ENCODE data around the gene HSD11B2. TPM values are rescaled to one million over a fixed set of nuclear protein-coding genes. Genes with fewer than 3 reads are reported as not detected.
A peak's percentile ranks its signal among the peaks of the same experiment; 100 is the strongest.

Gene HSD11B2
- total RNA-seq, 1 donor from 2014 or later: 6.0 TPM

DNA sequence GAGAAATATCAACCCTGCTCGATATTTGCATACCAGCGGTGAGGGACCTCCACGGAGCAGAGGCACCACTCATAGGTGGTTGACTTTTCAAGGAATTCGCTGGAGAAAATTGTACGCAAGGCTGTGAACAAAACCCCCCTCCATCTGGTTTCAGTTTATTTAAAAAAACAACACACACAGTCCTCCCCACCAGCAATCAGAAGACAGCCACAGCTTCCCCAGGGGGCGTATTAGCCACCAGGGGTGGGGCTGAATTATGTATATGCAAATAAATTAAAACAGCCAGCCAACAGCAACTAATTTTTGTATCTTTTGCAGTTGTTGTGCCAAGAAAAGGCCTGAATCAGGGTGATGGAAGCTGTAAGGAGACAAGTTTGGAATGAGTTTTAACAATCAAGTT lies 5.9 kb upstream of the HSD11B2 start:
- Mint-ChIP-seq H3K27me3 (ENCODE audit: unreplicated experiment) (peaks cover 12% of the 10 kb centered on the region), H3K27ac (ENCODE audit: unreplicated experiment) (peak overlapping the region; percentile 52), H3K36me3 (ENCODE audit: unreplicated experiment) (no peaks in the 10 kb centered on the region), H3K4me3 (ENCODE audit: unreplicated experiment) (peak overlapping the region; percentile 59), H3K4me1 (ENCODE audit: low read depth, unreplicated experiment) (peaks cover 35% of the 10 kb centered on the region), H3K9me3 (ENCODE audit: unreplicated experiment) (peaks cover 11% of the 10 kb centered on the region)
- TF ChIP-seq, protein P1, sequence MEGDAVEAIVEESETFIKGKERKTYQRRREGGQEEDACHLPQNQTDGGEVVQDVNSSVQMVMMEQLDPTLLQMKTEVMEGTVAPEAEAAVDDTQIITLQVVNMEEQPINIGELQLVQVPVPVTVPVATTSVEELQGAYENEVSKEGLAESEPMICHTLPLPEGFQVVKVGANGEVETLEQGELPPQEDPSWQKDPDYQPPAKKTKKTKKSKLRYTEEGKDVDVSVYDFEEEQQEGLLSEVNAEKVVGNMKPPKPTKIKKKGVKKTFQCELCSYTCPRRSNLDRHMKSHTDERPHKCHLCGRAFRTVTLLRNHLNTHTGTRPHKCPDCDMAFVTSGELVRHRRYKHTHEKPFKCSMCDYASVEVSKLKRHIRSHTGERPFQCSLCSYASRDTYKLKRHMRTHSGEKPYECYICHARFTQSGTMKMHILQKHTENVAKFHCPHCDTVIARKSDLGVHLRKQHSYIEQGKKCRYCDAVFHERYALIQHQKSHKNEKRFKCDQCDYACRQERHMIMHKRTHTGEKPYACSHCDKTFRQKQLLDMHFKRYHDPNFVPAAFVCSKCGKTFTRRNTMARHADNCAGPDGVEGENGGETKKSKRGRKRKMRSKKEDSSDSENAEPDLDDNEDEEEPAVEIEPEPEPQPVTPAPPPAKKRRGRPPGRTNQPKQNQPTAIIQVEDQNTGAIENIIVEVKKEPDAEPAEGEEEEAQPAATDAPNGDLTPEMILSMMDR (IDR thresholded peaks at IDR 0.05; ENCODE audit: partially characterized antibody, unreplicated experiment): no peak
- DNase-seq: no peak

DNA sequence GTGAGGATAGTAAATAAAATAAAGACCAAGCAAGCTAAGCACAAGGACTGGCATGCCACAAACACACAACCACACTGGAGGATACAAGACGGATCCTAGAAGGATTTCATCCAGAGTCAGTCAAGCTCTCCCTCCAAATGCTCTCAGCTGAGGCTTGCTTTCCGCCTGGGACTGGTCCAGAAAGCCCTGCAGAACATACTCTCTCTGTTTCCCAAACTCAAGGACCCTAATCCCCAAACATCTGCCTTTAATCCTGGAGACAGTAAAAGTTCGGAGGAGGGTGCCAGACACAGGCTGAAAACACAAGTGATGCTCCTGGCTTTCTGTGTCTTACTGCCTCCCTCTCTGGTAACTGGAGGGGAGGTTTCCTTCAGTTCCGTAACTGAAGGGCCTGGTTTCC lies 5.3 kb upstream of the HSD11B2 start:
- Mint-ChIP-seq H3K4me3 (ENCODE audit: unreplicated experiment) (peak overlapping the region; percentile 59), H3K9me3 (ENCODE audit: unreplicated experiment) (peaks cover 11% of the 10 kb centered on the region), H3K4me1 (ENCODE audit: low read depth, unreplicated experiment) (peaks cover 35% of the 10 kb centered on the region), H3K27ac (ENCODE audit: unreplicated experiment) (no peak overlapping the region), H3K36me3 (ENCODE audit: unreplicated experiment) (no peaks in the 10 kb centered on the region), H3K27me3 (ENCODE audit: unreplicated experiment) (peaks cover 14% of the 10 kb centered on the region)
- TF ChIP-seq, protein P1 (IDR thresholded peaks at IDR 0.05; ENCODE audit: partially characterized antibody, unreplicated experiment): no peak
- no peak for DNase-seq

DNA sequence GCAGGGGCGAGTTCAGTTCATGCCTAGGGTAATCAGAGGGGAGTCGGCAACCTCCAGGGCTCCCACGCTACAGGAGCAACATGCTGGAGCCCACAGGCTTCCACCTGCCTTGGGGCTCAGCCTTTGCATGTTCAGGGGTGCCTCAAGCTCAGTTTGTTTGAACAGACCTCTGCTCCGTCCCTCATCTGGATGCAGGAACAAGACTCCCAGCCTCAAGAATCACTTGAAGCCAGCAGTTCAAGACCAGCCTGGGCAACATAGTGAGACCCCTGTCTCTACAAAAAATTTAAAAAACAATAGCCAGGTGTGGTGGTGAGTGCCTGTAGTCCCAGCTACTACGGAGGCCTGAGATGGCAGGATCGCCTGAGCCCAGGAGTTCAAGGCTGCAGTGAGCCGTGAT lies 4.9 kb upstream of the HSD11B2 start:
- TF ChIP-seq, protein P1 (IDR thresholded peaks at IDR 0.05; ENCODE audit: partially characterized antibody, unreplicated experiment): no peak
- H3K36me3 Mint-ChIP-seq (ENCODE audit: unreplicated experiment): no peaks in the 10 kb centered on the region
- H3K27me3 Mint-ChIP-seq (ENCODE audit: unreplicated experiment): peaks cover 14% of the 10 kb centered on the region
- peaks cover 35% of the 10 kb centered on the region for H3K4me1 Mint-ChIP-seq (ENCODE audit: low read depth, unreplicated experiment)
- no peak for DNase-seq
- H3K4me3 Mint-ChIP-seq (ENCODE audit: unreplicated experiment): no peak overlapping the region
- H3K27ac Mint-ChIP-seq (ENCODE audit: unreplicated experiment): no peak overlapping the region
- peaks cover 11% of the 10 kb centered on the region for H3K9me3 Mint-ChIP-seq (ENCODE audit: unreplicated experiment)

DNA sequence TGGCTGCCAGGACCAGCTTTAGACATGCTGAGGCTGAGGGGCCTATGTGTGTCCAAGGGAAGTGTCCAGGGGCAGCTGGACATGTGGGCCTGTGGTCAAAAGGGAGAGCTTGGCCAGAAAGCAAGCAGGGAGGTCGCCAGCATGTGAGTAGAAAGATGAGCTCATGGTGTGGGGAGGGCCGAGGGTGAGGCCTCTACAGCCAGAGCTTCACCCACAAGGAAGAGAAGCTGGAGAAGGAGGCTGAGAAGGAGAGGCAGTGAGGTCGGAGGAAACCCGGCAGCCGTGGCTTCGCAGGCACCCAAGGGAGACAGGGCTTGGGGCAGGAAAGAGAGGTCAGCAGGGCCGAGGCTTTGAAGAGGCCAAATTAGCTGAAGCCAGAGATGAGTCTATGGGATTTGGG lies 4.0 kb upstream of the HSD11B2 start:
- Mint-ChIP-seq H3K9me3 (ENCODE audit: unreplicated experiment) (peaks cover 11% of the 10 kb centered on the region), H3K27ac (ENCODE audit: unreplicated experiment) (no peak overlapping the region), H3K4me1 (ENCODE audit: low read depth, unreplicated experiment) (peaks cover 37% of the 10 kb centered on the region), H3K27me3 (ENCODE audit: unreplicated experiment) (peaks cover 18% of the 10 kb centered on the region), H3K36me3 (ENCODE audit: unreplicated experiment) (no peaks in the 10 kb centered on the region), H3K4me3 (ENCODE audit: unreplicated experiment) (no peak overlapping the region)
- TF ChIP-seq, protein P1 (IDR thresholded peaks at IDR 0.05; ENCODE audit: partially characterized antibody, unreplicated experiment): no peak
- no peak for DNase-seq

DNA sequence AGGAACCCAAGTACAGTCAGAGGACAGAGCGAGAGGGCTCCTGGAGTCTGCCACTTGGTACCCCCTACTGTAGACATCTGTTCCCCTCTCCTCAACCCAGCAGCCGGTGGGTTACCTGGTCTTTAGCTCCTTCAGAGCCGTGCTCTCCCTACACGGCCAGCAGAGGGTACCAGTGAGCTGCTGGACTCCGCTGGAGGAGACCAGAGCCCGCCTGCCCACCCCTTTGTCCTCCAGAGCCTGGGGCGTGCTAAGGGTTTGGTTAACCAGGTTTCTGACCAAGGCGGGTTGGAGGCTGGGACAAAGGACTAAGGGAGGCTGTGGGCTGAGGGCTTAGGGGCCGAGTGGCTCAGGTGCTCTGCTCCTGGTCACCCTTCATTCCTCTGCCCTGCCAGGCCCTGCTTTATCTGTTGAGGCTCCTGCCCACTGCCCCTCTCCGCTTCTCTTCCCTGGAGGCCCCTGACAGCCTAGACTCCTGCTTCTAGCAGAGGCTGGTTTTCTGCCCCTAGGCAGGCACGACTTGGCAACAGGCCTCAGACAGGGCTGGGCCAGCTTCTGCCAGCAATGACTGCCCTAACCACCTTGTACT lies 2.7 kb upstream of the HSD11B2 start:
- peaks cover 13% of the 10 kb centered on the region for H3K9me3 Mint-ChIP-seq (ENCODE audit: unreplicated experiment)
- H3K27me3 Mint-ChIP-seq (ENCODE audit: unreplicated experiment): peaks cover 17% of the 10 kb centered on the region

More for the DNA sequence above, 2.7 kb upstream of the HSD11B2 start:
- peak; percentile 85 for DNase-seq
- Mint-ChIP-seq H3K4me1 (ENCODE audit: low read depth, unreplicated experiment) (peaks cover 37% of the 10 kb centered on the region), H3K4me3 (ENCODE audit: unreplicated experiment) (no peak overlapping the region), H3K27ac (ENCODE audit: unreplicated experiment) (no peak overlapping the region), H3K36me3 (ENCODE audit: unreplicated experiment) (no peaks in the 10 kb centered on the region)
- TF ChIP-seq, protein P1 (IDR thresholded peaks at IDR 0.05; ENCODE audit: partially characterized antibody, unreplicated experiment): peak; percentile 69

Measured in glutamatergic neuron (in vitro differentiated cells).